ELF-1 (cell line): ENCODE results near the gene CLN6.

Experiments used
- DNase-seq: peaks from one replicate; pipeline ENCODE4 v3.0.0-alpha.2; 2016; ENCODE audit warnings: low read depth, low spot score

CLN6 gene

DNA sequence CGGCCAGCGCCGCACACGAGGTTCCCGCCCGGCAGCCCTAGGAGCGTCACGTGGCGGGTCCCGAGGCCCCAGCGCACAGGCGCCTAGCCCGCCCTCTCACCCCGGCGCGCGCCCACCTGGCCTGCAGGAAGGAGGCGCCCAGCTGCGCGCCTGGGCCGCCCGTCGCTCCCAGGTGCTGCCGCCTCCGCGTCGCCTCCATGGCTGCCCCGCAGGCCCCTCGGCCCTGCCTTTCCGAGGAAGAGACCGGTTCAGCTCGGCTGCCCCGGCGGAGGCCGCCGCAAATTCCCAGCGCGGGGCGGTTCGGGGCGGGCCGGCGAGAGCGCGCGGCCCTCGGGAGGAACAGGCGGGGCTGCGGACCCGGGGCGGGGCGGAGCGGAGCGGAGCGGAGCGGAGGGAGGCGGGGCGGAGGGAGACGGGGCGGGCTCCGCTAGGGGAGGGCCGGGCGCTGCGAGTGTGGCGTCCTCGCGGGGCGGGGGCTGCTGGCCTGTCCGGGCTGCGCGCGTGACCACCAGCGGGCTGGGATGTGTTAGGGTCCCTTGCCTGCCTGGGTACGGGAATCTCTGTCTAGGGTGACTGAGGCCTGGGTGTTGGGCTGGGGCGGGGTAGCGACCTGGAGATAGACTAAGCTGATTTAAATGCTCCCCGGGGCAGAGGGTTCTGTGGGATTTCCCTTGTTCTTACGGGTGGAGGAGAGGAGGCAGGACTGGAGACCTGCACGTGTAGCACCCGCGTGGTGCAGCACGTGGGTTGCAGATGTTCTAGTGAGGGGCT is at the start of gene CLN6:
CLN6 (minus strand) TSS at position 343 of the 771 bp plus-strand sequence; CDS start at position 199, 144 bp downstream.
- peak; percentile 84 for DNase-seq

DNA sequence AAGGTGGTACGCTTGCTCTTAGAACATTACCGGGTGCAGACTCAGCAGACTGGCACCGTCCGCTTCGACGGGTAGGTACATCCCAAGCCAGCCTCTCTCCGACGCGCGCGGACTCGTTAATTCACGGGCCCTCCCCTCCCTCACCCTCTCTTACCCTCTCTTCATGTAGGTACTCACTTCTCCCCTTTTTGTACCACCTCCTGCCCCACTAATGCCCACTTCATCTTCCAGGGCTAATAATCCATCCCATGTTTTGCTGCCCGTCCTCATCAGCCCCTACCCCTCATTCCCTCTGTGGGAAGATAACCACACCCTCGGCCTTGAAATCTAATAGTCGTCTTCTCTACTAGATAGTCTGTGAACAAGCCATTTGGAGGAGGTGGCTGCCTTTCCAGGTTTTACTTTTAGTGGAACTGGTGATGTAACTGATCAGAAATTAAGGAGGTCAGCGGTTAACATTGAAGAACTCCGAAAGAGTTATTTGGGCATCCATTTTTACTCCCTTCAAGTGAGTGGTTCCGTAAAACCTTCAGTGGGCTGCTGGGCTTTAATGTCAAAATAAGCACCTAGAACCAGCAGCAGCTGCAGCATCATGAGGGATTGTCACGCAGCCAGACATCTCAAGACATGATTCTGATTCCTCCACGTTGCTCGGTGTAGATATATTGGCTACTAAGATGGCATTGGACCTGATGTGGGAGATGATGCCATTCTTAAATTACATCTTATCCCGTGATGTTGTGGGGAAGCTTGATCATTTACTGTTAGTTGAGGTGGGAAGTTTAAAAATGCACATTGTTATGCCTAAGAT is 49.3 kb upstream of the CLN6 start:
- DNase-seq: no peak

DNA sequence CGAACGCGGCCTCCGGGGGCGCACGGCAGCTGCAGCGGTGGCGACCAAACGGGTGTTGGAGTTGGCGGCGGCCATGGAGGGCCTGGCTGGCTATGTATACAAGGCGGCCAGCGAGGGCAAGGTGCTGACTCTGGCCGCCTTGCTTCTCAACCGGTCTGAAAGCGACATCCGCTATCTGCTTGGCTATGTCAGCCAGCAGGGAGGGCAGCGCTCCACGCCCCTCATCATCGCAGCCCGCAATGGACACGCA is 48.7 kb upstream of the CLN6 start:
- no peak for DNase-seq

DNA sequence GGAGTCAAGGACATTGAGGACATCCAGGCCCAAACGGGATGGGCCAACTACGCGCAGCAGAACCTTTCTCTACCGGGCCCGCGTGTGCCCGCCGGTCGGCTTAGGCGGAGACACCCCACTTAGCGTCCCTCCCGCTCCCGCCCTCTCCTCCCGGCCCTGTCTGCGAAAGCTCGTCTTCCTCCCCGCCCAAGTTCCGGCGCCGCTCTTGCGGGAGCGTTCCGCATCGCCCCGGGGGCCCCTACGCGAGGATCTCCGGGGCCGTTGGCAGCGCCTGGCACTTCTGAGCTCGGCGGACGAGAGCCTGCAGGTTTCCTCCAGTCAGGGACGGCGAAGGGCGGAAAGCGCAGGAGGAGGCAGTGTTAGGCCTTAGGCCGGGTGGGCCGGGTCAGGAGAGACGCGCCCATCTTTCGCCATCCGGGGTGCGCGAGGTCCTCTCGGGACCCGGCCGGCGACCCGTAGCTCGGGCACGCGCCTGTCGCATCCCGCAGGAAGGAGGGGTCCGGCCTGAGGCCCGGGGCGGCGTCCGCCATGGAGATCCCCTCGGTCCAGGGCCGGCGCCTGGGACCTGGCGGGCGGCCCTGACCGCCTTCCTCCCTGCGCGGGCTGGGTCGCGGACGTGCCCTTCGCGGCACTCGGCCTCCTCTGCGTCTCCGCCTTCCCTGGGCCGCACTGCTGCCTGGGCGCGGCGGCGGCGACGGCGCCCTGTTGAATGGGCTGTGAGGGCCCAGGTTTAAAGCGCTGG is 48.2 kb upstream of the CLN6 start, which contains the start of gene FEM1B:
FEM1B (plus strand) TSS at position 143 of the 742 bp plus-strand sequence. CDS start 673 bp downstream, outside the sequence.
- peak; percentile 94 for DNase-seq

DNA sequence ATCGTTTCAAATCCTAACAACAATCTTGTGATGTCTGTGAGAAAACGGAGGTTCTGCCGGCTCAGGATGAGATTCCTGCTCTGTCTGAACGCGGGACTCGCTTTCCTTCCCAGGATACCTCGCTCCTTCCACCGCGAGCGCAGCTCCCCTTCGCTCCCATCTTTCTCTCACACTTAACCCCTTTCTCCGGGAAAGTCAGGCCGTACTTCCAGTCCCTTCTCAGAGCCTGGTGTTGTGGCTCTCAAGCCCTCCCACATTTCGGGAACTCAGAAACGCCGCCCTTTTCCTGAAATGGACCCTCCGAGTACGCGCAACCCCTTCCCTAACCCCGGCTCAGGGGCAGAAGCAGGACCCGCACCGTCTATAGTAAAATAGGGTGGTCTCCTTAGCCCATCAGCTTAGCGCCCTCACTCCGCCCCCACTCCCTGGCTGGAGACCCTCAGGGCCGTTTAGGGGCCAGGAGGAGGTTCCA is 47.6 kb upstream of the CLN6 start:
- no peak for DNase-seq

DNA sequence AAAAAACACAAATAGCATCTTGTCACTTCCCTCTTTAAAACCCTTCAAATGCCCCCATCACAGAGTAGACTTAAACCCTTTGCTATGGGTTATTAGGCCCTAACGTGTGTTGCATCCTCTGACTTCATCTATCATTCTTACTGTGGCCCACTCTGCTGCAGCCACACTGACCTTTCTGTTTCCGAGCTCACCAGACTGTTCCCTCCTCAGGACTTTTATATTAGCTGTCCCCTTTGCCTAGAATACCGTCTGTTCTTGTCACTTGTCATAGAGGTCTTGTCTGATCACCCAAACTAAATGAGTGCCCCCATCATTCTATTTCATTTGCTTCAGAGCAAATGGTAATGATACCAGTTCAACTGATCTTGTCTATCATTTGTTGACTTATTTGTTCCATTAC is 47.1 kb upstream of the CLN6 start:
- no peak for DNase-seq

DNA sequence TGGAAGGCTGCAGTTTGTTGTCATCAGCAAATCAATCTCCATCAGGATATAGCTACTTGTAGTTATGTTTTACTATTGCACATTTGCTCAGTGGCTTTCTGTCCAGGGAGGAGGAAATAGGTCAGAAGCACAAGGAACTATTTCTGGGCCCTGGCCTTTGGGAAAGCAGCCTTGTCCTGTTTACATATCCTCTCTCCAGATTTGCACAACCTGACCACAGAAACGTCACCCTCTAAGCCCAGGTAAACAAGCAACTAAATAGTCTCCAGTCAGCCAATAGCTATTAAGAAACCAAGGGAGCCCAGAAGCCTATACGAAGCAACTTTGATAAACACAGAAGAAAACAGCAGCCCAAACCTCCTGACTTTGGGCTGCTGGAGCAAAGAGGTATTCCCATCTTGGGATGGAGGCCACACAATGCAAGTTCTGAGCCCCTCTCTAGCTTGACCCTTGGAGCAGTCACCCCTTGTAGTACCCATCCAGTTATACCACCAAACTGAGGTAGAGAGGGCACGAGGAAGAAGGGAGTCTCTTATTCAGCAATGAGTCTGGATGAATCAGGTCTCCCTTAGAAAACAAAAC is 45.7 kb upstream of the CLN6 start:
- no peak for DNase-seq

DNA sequence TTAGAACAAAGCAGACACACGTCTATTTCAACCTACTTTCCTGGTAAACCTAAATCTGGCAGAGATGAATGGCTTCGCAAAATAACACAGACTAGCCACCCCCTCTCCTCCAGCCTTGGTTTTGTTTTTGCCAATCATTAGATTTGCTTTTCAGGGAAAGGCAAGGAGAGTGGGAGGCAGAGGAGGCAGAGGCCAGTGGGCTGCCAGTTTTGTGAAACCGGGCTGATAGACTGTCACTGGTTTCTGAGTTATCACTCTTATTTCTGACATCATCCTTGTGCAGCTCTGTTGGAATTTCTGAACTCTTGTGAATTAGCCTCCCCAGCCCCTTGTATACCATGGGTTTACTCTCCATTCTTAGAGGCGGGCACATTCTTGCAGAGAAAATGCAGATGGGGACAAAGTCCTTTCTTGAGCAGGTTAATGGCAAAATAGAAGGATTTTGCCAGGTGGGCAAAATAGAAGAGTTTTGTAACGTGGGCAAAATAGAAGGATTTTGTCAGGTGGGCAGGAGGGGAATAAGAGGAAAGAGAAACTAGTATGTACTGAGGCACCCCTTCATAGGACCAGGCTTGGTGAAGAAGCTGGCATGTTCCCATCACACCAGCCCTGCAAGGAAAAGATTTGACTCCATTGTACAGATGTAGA is 44.8 kb upstream of the CLN6 start:
- DNase-seq: no peak

DNA sequence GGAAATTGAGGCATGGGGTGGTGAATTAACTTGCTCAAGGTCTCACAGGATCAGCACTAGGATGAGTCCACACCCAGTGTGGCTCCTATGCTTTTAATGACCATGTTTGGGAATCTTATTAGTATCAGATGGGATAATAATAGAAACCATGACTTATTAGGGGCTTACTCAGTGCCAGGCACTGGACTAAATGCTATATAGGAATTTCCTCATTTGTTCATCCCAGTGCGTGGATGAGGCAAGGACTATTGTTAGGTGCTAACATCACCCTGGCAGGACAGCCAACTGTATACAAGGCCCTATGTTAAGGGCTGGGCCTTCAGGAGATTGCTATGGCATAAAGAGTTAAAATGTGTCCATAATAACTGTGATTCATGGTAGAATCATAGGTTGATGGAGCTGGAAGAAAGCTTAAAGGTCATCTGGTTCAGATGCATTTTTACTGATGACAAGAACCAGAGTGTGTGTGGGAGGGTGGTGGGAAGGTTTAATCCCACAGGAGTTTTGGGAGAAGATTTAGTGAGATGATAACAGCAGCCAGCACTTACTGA is 43.3 kb upstream of the CLN6 start:
- DNase-seq: no peak

DNA sequence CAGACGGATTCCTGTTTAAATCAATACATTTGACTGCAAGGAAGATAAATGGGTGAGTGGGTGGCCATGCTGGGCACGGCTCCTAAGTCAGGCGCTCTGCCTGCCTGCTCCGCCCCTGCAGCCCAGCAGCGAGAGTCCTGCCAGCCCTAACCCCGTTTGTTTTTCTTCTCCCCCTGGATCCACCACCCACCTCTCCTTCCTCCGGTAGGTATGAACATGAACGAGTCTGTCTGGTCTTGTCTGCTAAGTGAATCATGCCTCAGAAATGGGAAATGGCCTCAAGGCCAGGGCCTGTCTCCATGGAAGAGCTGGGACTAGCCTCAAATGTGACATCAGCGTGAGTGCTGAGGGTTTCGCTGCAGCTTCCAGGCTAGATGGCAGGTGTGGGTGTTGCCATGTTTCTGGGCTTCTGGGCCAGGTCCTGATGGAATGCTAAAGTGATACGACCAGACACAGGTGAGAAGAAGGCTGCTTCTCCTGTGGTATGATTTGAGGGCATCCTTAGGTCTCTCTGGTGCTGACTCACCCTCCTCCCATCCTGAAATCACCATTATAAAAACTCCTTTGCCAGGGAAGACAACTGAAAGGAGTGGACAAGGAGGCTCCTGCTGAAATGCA is 42.4 kb upstream of the CLN6 start:
- peak; percentile 84 for DNase-seq

DNA sequence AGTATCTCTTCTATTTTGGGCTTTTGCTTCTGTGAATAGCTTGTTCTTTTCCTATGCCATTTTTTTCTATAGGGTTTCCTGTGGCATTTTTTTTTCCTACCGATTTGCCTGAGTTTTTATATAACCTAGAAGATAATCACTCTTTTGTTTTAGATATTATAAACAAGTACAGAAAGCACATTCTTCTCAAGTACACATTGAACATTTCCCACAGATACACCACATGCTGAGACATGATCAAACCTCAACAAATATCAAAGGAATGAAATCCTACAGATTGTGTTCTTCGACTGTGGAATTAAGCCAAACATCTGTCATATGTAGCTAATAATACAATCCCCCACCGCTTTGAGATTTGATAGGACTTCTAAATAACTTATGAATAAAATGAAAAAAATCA is 38.9 kb upstream of the CLN6 start:
- DNase-seq: no peak

DNA sequence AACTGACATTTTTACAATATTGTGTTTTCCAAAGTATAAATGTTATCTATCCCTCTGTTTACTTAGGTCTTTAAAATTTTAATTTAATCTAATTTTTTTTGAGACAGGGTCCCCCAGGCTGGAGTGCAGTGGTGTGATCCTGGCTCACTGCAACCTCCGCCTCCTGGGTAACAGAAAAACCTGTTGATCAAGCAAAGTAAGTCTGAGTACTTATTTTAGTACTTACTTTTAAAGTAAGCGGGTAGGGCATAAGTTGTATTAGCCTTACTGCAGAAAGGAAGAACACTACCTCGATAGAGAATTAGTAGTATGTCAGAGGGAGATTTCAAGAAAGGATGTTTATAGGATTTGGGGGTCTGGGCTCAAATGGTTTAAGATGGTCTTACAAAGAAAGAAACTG is 36.1 kb upstream of the CLN6 start:
- DNase-seq: no peak

DNA sequence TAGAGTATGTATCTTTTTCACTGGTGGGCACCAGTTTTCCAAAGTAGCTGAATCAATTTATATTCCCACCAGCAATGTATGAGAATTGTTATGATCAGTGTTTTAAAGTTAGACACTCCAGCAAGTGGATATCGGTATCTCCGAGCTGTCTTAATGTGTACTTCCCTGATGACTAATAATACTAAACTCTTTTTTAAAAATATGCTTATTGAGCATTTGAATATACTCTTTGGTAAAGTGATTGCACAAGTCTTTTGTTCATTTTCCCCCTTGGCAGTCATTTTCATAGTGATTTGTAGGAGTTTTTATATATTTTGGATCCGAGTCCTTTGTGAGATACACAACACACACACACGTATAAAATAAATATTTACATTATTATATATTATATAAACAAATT is 35.6 kb upstream of the CLN6 start:
- DNase-seq: no peak

DNA sequence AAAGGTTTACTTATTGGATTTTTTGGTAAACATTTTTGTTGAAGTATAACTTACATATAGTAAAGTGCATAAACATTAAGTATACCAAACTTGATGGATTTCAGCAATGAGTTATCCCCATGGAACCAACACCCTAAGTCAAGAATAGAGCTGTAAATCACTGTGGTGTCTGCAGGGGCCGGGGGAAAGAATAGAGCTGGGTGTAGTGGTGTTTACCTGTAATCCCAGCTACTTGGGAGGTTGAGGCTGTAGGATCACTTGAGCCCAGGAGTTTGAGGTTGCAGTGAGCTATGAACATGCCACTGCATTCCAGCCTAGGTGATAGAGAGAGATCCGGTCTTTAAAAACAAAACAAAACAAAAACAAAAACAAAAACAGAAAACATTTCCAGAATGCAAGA is 34.8 kb upstream of the CLN6 start:
- peak; percentile 22 for DNase-seq

DNA sequence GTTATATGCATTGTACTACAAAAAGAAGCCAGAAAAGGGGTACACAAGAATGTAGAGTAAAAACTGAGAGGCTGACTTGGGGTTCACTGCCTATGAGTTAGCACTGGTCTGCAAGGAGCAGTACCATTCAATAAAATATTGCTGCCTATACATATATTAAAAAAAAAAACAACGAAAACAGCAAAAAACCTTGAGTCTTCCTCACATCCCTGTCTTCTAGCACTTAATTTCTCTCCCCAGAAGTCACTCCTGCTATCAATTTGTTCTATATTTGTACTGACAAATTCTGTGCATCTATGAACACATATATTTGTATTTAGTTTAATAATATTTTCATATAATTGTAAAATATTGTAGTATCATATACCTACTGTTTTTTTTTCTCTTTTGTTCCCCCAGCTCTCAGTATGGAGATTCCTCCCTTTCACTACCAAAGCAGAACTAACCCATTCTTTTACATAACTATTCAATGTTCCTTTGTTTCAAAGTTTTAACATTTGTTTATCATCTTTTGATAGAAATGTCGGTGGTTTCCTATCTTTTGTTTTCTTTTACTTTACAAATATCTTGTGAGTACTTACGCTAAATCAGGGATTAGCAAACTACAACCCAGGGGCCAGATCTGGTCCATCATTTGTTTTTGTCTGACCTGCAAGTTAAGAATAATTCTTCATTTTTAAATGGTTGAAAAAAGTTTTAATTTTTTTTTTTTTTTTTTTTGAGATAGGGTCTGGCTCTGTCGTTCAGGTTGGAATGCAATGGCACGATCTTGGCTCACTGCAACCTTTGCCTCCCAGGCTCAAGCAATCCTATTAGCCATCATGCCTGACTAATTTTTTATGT is 33.2 kb upstream of the CLN6 start:
- DNase-seq: no peak

DNA sequence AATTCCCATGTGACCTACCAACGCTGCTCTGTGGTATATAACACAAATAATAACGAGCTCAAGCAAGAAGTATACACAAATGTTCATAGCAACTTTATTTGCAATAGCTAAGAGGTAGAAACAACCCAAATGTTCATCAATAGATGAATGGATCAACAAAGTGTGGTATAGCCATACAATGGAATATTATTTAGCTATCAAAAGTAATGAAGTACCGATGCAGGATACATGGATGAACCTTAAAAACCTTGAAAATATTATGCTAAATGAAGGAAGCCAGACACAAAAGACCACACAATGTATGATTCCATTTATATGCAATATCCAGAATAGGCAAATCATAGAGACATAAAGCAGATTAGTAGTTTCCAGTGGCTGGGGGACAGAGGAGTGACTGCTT is 32.5 kb upstream of the CLN6 start:
- no peak for DNase-seq

DNA sequence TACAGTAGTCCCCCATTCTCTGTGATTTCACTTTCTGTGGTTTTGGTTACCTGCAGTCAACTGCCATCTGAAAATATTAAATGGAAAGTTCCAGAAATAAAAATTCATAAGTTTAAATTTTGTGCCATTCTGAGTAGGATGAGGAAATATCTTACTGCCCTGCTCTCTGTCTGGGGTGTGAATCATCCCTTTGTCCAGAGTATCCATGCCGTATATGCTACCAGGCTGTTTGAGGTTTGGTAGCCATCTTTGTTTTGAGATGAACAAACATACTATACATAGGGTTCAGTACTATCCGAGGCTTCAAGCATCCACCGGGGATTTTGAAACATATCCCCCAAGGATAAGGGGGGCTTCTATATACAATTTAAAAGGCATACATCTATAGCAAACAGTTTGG is 31.7 kb upstream of the CLN6 start:
- no peak for DNase-seq

DNA sequence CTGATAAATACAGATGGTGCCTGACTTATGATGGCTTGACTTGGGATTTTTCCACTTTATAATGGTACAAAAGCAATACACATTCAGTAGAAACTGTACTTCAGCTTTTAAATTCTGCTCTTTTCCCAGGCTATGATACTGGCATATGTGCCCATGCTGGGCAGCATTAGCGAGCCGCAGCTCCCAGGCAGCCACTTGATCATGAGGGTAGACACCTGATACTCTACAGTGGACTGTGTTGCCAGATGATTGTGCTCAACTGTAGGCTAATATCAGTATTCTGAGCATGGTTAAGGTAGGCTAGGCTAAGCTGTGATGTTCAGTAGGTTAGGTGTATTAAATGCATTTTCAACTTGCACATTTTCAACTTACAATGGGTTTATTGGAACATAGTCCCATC is 30.4 kb upstream of the CLN6 start:
- no peak for DNase-seq

DNA sequence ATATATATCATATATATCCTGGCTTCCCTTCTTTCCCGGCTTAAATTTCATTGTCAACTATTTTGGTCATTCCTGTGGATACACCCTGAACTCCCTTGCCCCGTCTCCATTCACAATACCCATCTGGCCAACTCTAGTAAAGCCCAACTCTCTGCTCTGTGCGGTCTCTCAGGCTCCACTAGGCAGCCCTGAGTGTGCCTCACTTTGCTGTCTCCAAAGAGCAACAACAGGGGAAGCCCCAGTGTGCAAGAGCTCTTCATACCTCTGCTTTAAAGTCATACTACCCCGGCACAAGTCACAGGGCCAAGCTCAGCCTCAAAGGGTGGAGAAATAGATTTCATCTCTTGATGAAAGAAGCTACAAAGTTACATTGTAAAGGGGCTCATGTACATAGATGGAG is 29.2 kb upstream of the CLN6 start:
- no peak for DNase-seq
